Activated T-cell treated with anti-CD3 and anti-CD28 coated beads, Interleukin-2, amount 50 U/mL, for 24 hours (primary cell): ENCODE results near the gene TMEM120A.
"Not testable (repeated sequence)": the region's sequence is repeated elsewhere in the genome, so short reads cannot be mapped to it uniquely, and the experiment has no call there.

ENCODE experiments used
- DNase-seq: peaks from one replicate; pipeline ENCODE4 v3.0.0-alpha.2; 2020
- H3K27ac Mint-ChIP-seq: 2 replicates; pipeline ENCODE4 v1.8.0; 2020; ENCODE audit warnings: mild to moderate bottlenecking, mixed read lengths
- H3K27me3 Mint-ChIP-seq: 2 replicates; pipeline ENCODE4 v1.8.0; 2020; ENCODE audit warnings: mixed read lengths
- H3K36me3 Mint-ChIP-seq: 2 replicates; pipeline ENCODE4 v1.8.0; 2020; ENCODE audit warnings: low read depth, mixed read lengths
- H3K4me1 Mint-ChIP-seq: 2 replicates; pipeline ENCODE4 v1.8.0; 2020; ENCODE audit warnings: low read depth, mixed read lengths
- H3K4me3 Mint-ChIP-seq: 2 replicates; pipeline ENCODE4 v1.8.0; 2020; ENCODE audit warnings: mild to moderate bottlenecking, moderate library complexity, mixed read lengths
- H3K9me3 Mint-ChIP-seq: 2 replicates; pipeline ENCODE4 v1.8.0; 2020; ENCODE audit warnings: mixed read lengths

TMEM120A gene

GRCh38 chr7:75994388-75995051 lies at the start of gene TMEM120A:
TSS of gene TMEM120A (minus strand) at chr7:75994595. CDS start at chr7:75994570, 25 bp downstream.
- Mint-ChIP-seq H3K27me3 (no peaks in the 10 kb centered on the region), H3K27ac (peak within 1 kb of the TSS; percentile 50), H3K4me1 (peaks cover 29% of the 10 kb centered on the region), H3K9me3 (no peaks in the 10 kb centered on the region), H3K36me3 (peaks cover 24% of the 10 kb centered on the region), H3K4me3 (peak within 1 kb of the TSS; percentile 75)
- DNase-seq: peak; percentile 95

GRCh38 chr7:76040126-76040525 lies 45.7 kb upstream of the TMEM120A start:
- H3K36me3 Mint-ChIP-seq: peaks cover 21% of the 10 kb centered on the region
- no peaks in the 10 kb centered on the region for H3K27me3 Mint-ChIP-seq

GRCh38 chr7:76037310-76037709 lies 42.9 kb upstream of the TMEM120A start:
- no peak overlapping the region for H3K27ac Mint-ChIP-seq
- H3K36me3 Mint-ChIP-seq: peaks cover 11% of the 10 kb centered on the region
- H3K9me3 Mint-ChIP-seq: no peaks in the 10 kb centered on the region
- peaks cover 8% of the 10 kb centered on the region for H3K4me1 Mint-ChIP-seq
- no peak overlapping the region for H3K4me3 Mint-ChIP-seq
- no peaks in the 10 kb centered on the region for H3K27me3 Mint-ChIP-seq
- no peak for DNase-seq

More at GRCh38 chr7:76040126-76040525, 45.7 kb upstream of the TMEM120A start:
- DNase-seq: no peak
- Mint-ChIP-seq H3K27ac (no peak overlapping the region), H3K4me3 (no peak overlapping the region), H3K4me1 (peaks cover 12% of the 10 kb centered on the region), H3K9me3 (no peaks in the 10 kb centered on the region)

- Mint-ChIP-seq H3K4me3 (no peak overlapping the region), H3K27me3 (no peaks in the 10 kb centered on the region), H3K27ac (no peak overlapping the region), H3K9me3 (no peaks in the 10 kb centered on the region), H3K4me1 (peaks cover 5% of the 10 kb centered on the region), H3K36me3 (peaks cover 17% of the 10 kb centered on the region)
- DNase-seq: no peak
Observed at GRCh38 chr7:76031964-76032363, 37.6 kb upstream of the TMEM120A start.

- H3K9me3 Mint-ChIP-seq, H3K27me3 Mint-ChIP-seq: not testable (repeated sequence)
Observed at GRCh38 chr7:76029682-76030081, 35.3 kb upstream of the TMEM120A start.

GRCh38 chr7:76023002-76023401 lies 28.6 kb upstream of the TMEM120A start:
- Mint-ChIP-seq H3K9me3 (no peaks in the 10 kb centered on the region), H3K4me1 (peaks cover 14% of the 10 kb centered on the region), H3K27ac (no peak overlapping the region), H3K4me3 (no peak overlapping the region), H3K36me3 (peaks cover 64% of the 10 kb centered on the region), H3K27me3 (no peaks in the 10 kb centered on the region)
- no peak for DNase-seq

More at GRCh38 chr7:76029682-76030081, 35.3 kb upstream of the TMEM120A start:
- not testable (repeated sequence) for H3K27ac Mint-ChIP-seq, DNase-seq, H3K4me3 Mint-ChIP-seq, H3K4me1 Mint-ChIP-seq
- H3K36me3 Mint-ChIP-seq: peaks cover 27% of the 10 kb centered on the region

- Mint-ChIP-seq H3K9me3 (no peaks in the 10 kb centered on the region), H3K27me3 (no peaks in the 10 kb centered on the region), H3K27ac (no peak overlapping the region), H3K36me3 (peaks cover 68% of the 10 kb centered on the region), H3K4me3 (no peak overlapping the region), H3K4me1 (peaks cover 14% of the 10 kb centered on the region)
- DNase-seq: no peak
Observed at GRCh38 chr7:76022026-76022780, 27.8 kb upstream of the TMEM120A start.

GRCh38 chr7:76020031-76020714 lies 25.8 kb upstream of the TMEM120A start:
- Mint-ChIP-seq H3K9me3 (no peaks in the 10 kb centered on the region), H3K4me3 (no peak overlapping the region), H3K27ac (no peak overlapping the region), H3K36me3 (peaks cover 67% of the 10 kb centered on the region), H3K27me3 (no peaks in the 10 kb centered on the region), H3K4me1 (peaks cover 14% of the 10 kb centered on the region)
- peak; percentile 84 for DNase-seq

GRCh38 chr7:76018520-76018919 lies 24.1 kb upstream of the TMEM120A start:
- H3K36me3 Mint-ChIP-seq: peaks cover 68% of the 10 kb centered on the region
- H3K27ac Mint-ChIP-seq, H3K9me3 Mint-ChIP-seq, DNase-seq, H3K4me3 Mint-ChIP-seq, H3K27me3 Mint-ChIP-seq: not testable (repeated sequence)
- H3K4me1 Mint-ChIP-seq: peaks cover 14% of the 10 kb centered on the region

- no peak overlapping the region for H3K4me3 Mint-ChIP-seq
- peaks cover 13% of the 10 kb centered on the region for H3K4me1 Mint-ChIP-seq
- no peak for DNase-seq
- no peak overlapping the region for H3K27ac Mint-ChIP-seq
- H3K9me3 Mint-ChIP-seq: no peaks in the 10 kb centered on the region
- no peaks in the 10 kb centered on the region for H3K27me3 Mint-ChIP-seq
- H3K36me3 Mint-ChIP-seq: peaks cover 64% of the 10 kb centered on the region
Observed at GRCh38 chr7:76016191-76016947, 22.0 kb upstream of the TMEM120A start.

- H3K9me3 Mint-ChIP-seq: no peaks in the 10 kb centered on the region
- no peak for DNase-seq
- no peak overlapping the region for H3K4me3 Mint-ChIP-seq
- peaks cover 33% of the 10 kb centered on the region for H3K36me3 Mint-ChIP-seq
- peaks cover 5% of the 10 kb centered on the region for H3K27me3 Mint-ChIP-seq
- peaks cover 34% of the 10 kb centered on the region for H3K4me1 Mint-ChIP-seq
- H3K27ac Mint-ChIP-seq: no peak overlapping the region
Observed at GRCh38 chr7:76011442-76011861, 17.1 kb upstream of the TMEM120A start.

- Mint-ChIP-seq H3K9me3 (no peaks in the 10 kb centered on the region), H3K27me3 (peaks cover 5% of the 10 kb centered on the region), H3K27ac (peak overlapping the region; percentile 82), H3K4me1 (peaks cover 34% of the 10 kb centered on the region), H3K36me3 (peaks cover 34% of the 10 kb centered on the region), H3K4me3 (peak overlapping the region; percentile 35)
- DNase-seq: no peak
Observed at GRCh38 chr7:76009672-76010600, 15.5 kb upstream of the TMEM120A start.

- Mint-ChIP-seq H3K27me3 (peaks cover 5% of the 10 kb centered on the region), H3K27ac (peak overlapping the region; percentile 82), H3K9me3 (no peaks in the 10 kb centered on the region), H3K36me3 (peaks cover 33% of the 10 kb centered on the region), H3K4me3 (no peak overlapping the region), H3K4me1 (peaks cover 34% of the 10 kb centered on the region)
- no peak for DNase-seq
Observed at GRCh38 chr7:76008156-76008687, 13.8 kb upstream of the TMEM120A start.
